SK-N-SH (cell line): Measurements from ENCODE around the gene CRAT. TPM values are rescaled to one million over a fixed set of nuclear protein-coding genes. Genes with fewer than 3 reads are reported as not detected.

Experiments
- CTCF ChIA-PET: fragments of 300-600, 350-600 bp; formaldehyde crosslinking; extraction: SDS; loops from one replicate; lab custom pipeline; 2021; lab: Yijun Ruan, JAX
- POLR2A ChIA-PET: fragments of 350-600 bp; sonication (Branson Sonifier 250); formaldehyde crosslinking; extraction: SDS; loops from one replicate; lab custom pipeline; 2020; ENCODE audit warnings: antibody characterized with exemption, inconsistent platforms; lab: Yijun Ruan, JAX
- DNase-seq: peaks from one replicate; pipeline ENCODE4 v3.0.0; 2012
- H2AFZ ChIP-seq: fragments of 200-600 bp; sonication (generic); 2 replicates; pipeline ENCODE4 v1.8.1; 2016; ENCODE audit warnings: antibody characterized with exemption, mild to moderate bottlenecking, low read depth
- H3F3A ChIP-seq: fragments of 200-600 bp; sonication (generic); replicated peaks from 2 replicates; pipeline ENCODE3; 2016; ENCODE audit warnings: antibody characterized with exemption, mild to moderate bottlenecking; ENCODE audit not compliant: insufficient read depth
- H3K27ac ChIP-seq, 2 experiments: fragments of 200-500 bp in 1 of 2; fragments of 200-600 bp in 1 of 2; sonication (Bioruptor generic) in 1 of 2; sonication (generic), shearing (Covaris generic) in 1 of 2; 2 replicates each; pipeline versions ENCODE4 v1.5.1 to v1.6.1; 2014 to 2016; ENCODE audit warnings: low read depth in 2 of 2, inconsistent platforms in 1 of 2, low read length in 1 of 2, mild to moderate bottlenecking in 1 of 2, mixed read lengths in 1 of 2
- H3K27me3 ChIP-seq: fragments of 200-600 bp; sonication (generic), shearing (Covaris generic); 2 replicates; pipeline ENCODE4 v1.6.1; 2016; ENCODE audit warnings: mixed run types; ENCODE audit not compliant: insufficient read depth
- H3K36me3 ChIP-seq, 2 experiments: fragments of 200-500 bp in 1 of 2; fragments of 200-600 bp in 1 of 2; sonication (Bioruptor generic) in 1 of 2; sonication (generic) in 1 of 2; replicated peaks in 1 of 2; 2 replicates each; pipeline versions ENCODE3 to v1.5.1; 2014 to 2016; ENCODE audit warnings: low read length in 1 of 2, mild to moderate bottlenecking in 1 of 2; ENCODE audit not compliant: insufficient read depth in 2 of 2, control insufficient read depth in 1 of 2
- H3K4me1 ChIP-seq, 2 experiments: fragments of 200-500 bp in 1 of 2; fragments of 200-600 bp in 1 of 2; sonication (Bioruptor generic) in 1 of 2; sonication (generic), shearing (Covaris generic) in 1 of 2; 2 replicates each; pipeline versions ENCODE4 v1.5.1 to v1.6.1; 2014 to 2016; ENCODE audit warnings: low read depth in 1 of 2, low read length in 1 of 2, mixed run types in 1 of 2; ENCODE audit not compliant: insufficient read depth in 2 of 2, control insufficient read depth in 1 of 2
- H3K4me2 ChIP-seq: fragments of 200-600 bp; sonication (generic), shearing (Covaris generic); 2 replicates; pipeline ENCODE4 v1.6.1; 2017; ENCODE audit warnings: mixed run types
- H3K4me3 ChIP-seq, 2 experiments: fragments of 200-500 bp in 1 of 2; fragments of 200-600 bp in 1 of 2; sonication (Bioruptor generic) in 1 of 2; sonication (generic), shearing (Covaris generic) in 1 of 2; 2 replicates each; pipeline versions ENCODE4 v1.5.1 to v1.8.1; 2014 to 2016; ENCODE audit warnings: low read depth in 2 of 2, inconsistent platforms in 1 of 2, low read length in 1 of 2, mild to moderate bottlenecking in 1 of 2, mixed read lengths in 1 of 2, moderate library complexity in 1 of 2
- H3K79me2 ChIP-seq: fragments of 200-600 bp; sonication (generic); 2 replicates; pipeline ENCODE4 v1.8.1; 2017; ENCODE audit warnings: mild to moderate bottlenecking; ENCODE audit not compliant: insufficient read depth
- H3K9ac ChIP-seq: fragments of 200-600 bp; sonication (generic); 2 replicates; pipeline ENCODE4 v1.6.1; 2017; ENCODE audit warnings: mixed run types
- H3K9me2 ChIP-seq: fragments of 200-600 bp; sonication (generic); 2 replicates; pipeline ENCODE4 v1.6.1; 2017; ENCODE audit warnings: mixed run types
- H3K9me3 ChIP-seq: fragments of 200-600 bp; sonication (generic); 2 replicates; pipeline ENCODE4 v1.6.1; 2017; ENCODE audit warnings: mixed run types, mild to moderate bottlenecking, moderate library complexity
- H4K20me1 ChIP-seq: fragments of 200-600 bp; sonication (generic); 2 replicates; pipeline ENCODE4 v1.6.1; 2017; ENCODE audit warnings: mild to moderate bottlenecking, mixed run types; ENCODE audit not compliant: insufficient read depth
- CHD2 ChIP-seq: fragments of 150-350 bp; IDR thresholded peaks from 2 replicates; pipeline ENCODE4 v1.6.1; 2018; ENCODE audit warnings: low read length; ENCODE audit not compliant: partially characterized antibody
- EP300 ChIP-seq, 2 experiments: IDR thresholded peaks; 2 replicates each; pipeline versions ENCODE4 v1.4.0 to v1.6.1; 2012; ENCODE audit warnings: borderline replicate concordance in 1 of 2, low read depth in 1 of 2, low read length in 1 of 2
- FOSL2 ChIP-seq: IDR thresholded peaks from 2 replicates; pipeline ENCODE4 v1.4.0; 2012; ENCODE audit warnings: low read depth, mild to moderate bottlenecking, moderate library complexity, borderline replicate concordance
- JUND ChIP-seq: IDR thresholded peaks from 2 replicates; pipeline ENCODE4 v1.4.0; 2012
- MEF2A ChIP-seq: IDR thresholded peaks from 2 replicates; pipeline ENCODE4 v1.4.0; 2012; ENCODE audit warnings: low read depth, borderline replicate concordance
- MXI1 ChIP-seq: IDR thresholded peaks from 2 replicates; pipeline ENCODE4 v1.6.1; 2012; ENCODE audit warnings: mild to moderate bottlenecking, low read depth, low read length, improper control_type of control experiment
- POLR2AphosphoS5 ChIP-seq: IDR thresholded peaks from 2 replicates; pipeline ENCODE4 v1.6.1; 2012; ENCODE audit warnings: low read depth, low read length
- RAD21 ChIP-seq: IDR thresholded peaks from 2 replicates; pipeline ENCODE4 v1.6.1; 2012; ENCODE audit warnings: mild to moderate bottlenecking, low read length
- RCOR1 ChIP-seq: fragments of 150-350 bp; IDR thresholded peaks from 2 replicates; pipeline ENCODE4 v1.6.1; 2017; ENCODE audit warnings: antibody characterized with exemption, low read length
- RFX5 ChIP-seq: IDR thresholded peaks from 2 replicates; pipeline ENCODE4 v1.6.1; 2012; ENCODE audit warnings: mild to moderate bottlenecking, improper control_type of control experiment, low read length
- RXRA ChIP-seq: IDR thresholded peaks from 2 replicates; pipeline ENCODE4 v1.4.0; 2012; ENCODE audit warnings: low read depth, mild to moderate bottlenecking, borderline replicate concordance
- SIN3A ChIP-seq: IDR thresholded peaks from 2 replicates; pipeline ENCODE4 v1.6.1; 2012; ENCODE audit warnings: low read depth, mild to moderate bottlenecking, low read length, moderate library complexity, borderline replicate concordance
- WGBS: methylation state at CpG from one replicate; pipeline ENCODE4 v1.1.6; 2017; ENCODE audit warnings: low lambda C conversion rate; 5-methylcytosine and 5-hydroxymethylcytosine counted together
- polyA plus RNA-seq, 3 experiments: library from polyadenylated mRNA; depleted of rRNA; stranded (reverse); fragments of >200 nt; gene quantifications; 2 replicates each; pipeline ENCODE4 v1.2.3, GENCODE V29; 2012
- TF ChIP-seq, protein P1 (sequence below): fragments of 150-350 bp; IDR thresholded peaks from 2 replicates; pipeline ENCODE4 v1.6.1; 2016; ENCODE audit warnings: mild to moderate bottlenecking, low read depth, low read length
- TF ChIP-seq, protein P2 (sequence below): IDR thresholded peaks from 2 replicates; pipeline ENCODE4 v1.4.0; 2012; ENCODE audit warnings: low read depth, borderline replicate concordance

CRAT gene
- polyA plus RNA-seq, 1 of the 3 experiments (the other 2 are of a cell fraction), result 44.5 TPM

GRCh38 chr9:129080601-129081387 lies 29.8 kb downstream of the CRAT start, which contains the start of gene DOLPP1 (continued):
- TF ChIP-seq, protein P1, sequence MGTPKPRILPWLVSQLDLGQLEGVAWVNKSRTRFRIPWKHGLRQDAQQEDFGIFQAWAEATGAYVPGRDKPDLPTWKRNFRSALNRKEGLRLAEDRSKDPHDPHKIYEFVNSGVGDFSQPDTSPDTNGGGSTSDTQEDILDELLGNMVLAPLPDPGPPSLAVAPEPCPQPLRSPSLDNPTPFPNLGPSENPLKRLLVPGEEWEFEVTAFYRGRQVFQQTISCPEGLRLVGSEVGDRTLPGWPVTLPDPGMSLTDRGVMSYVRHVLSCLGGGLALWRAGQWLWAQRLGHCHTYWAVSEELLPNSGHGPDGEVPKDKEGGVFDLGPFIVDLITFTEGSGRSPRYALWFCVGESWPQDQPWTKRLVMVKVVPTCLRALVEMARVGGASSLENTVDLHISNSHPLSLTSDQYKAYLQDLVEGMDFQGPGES, result peak; percentile 96
- TF ChIP-seq RAD21 (no peak), JUND (no peak), CHD2 (peak; percentile 86), EP300 (IDR thresholded peaks at IDR 0.05; ENCODE audit: borderline replicate concordance in 1 of 2, low read depth in 1 of 2, low read length in 1 of 2) (0 out of 4 replicates have a peak, but pooled peaks of 1 of the 2 experiments have one; percentile 6), RFX5 (peak; percentile 96), MXI1 (peak; percentile 88), FOSL2 (no peak), RXRA (no peak), RCOR1 (no peak), SIN3A (peak; percentile 87), MEF2A (no peak), POLR2AphosphoS5 (peak; percentile 58; the same call in 1 of the 2 replicates)
- TF ChIP-seq, protein P2, sequence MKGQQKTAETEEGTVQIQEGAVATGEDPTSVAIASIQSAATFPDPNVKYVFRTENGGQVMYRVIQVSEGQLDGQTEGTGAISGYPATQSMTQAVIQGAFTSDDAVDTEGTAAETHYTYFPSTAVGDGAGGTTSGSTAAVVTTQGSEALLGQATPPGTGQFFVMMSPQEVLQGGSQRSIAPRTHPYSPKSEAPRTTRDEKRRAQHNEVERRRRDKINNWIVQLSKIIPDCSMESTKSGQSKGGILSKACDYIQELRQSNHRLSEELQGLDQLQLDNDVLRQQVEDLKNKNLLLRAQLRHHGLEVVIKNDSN, result no peak

GRCh38 chr9:129080298-129080600 lies 30.3 kb downstream of the CRAT start:
- DNase-seq, result no peak
- 5% methylated on average over 9 of the region's 12 CpGs for WGBS
- CTCF ChIA-PET, result interaction anchor here (1.2 kb wide), 1 partner anchor 73 kb away, joined by 3 read pairs; no protein-coding TSS in a partner anchor
- Histone ChIP-seq H4K20me1 (no peaks in the 10 kb centered on the region), H3K4me1 (peaks cover 9 to 21% of the 10 kb centered on the region in 2 experiments; a peak in 2 of 4 replicates), H3K4me3 (peak overlapping the region; percentile 75 to 78), H3K9ac (peak overlapping the region; percentile 47; the same call in 1 of the 2 replicates), H3K36me3 (peaks cover 0 to 6% of the 10 kb centered on the region in 2 experiments), H3K4me2 (peak overlapping the region; percentile 93), H3K27ac (no peak overlapping the region), H3K9me3 (no peaks in the 10 kb centered on the region), H3F3A (no peaks in the 10 kb centered on the region), H3K27me3 (no peaks in the 10 kb centered on the region), H2AFZ (peak overlapping the region; percentile 99), H3K79me2 (peaks cover 18% of the 10 kb centered on the region), H3K9me2 (no peaks in the 10 kb centered on the region)
- POLR2A ChIA-PET, result interaction anchor here (1.3 to 1.6 kb wide), 2 partner anchors 13 to 15 kb away, joined by 6 to 8 read pairs; no protein-coding TSS in a partner anchor
- TF ChIP-seq RCOR1 (0 out of 2 replicates have a peak, but pooled peaks have one; percentile 14), MEF2A (no peak)
